GM23338 (cell line): Measurements from ENCODE around the gene MICAL3. TPM values are rescaled to one million over a fixed set of nuclear protein-coding genes. Genes with fewer than 3 reads are reported as not detected.

ENCODE experiments used
- ATAC-seq: fragments of 200-7000 bp; cut with Tn5 transposase; 3 replicates; pipeline ENCODE4 v1.9.1; 2020
- DNase-seq: peaks from one replicate; pipeline ENCODE4 v3.0.0-alpha.2; 2015; ENCODE audit warnings: low spot score
- H2AFZ ChIP-seq: fragments of 200-600 bp; sonication (generic); 2 replicates; pipeline ENCODE4 v1.8.0; 2016; ENCODE audit warnings: antibody characterized with exemption, mild to moderate bottlenecking, moderate library complexity
- H3F3A ChIP-seq: fragments of 200-600 bp; sonication (generic); replicated peaks from 2 replicates; pipeline ENCODE4 v1.8.0; 2017; ENCODE audit warnings: antibody characterized with exemption, mixed run types, low read depth
- H3K27ac ChIP-seq: fragments of 200-600 bp; sonication (generic); 2 replicates; pipeline ENCODE4 v1.6.1; 2016; ENCODE audit warnings: low read depth
- H3K27me3 ChIP-seq: fragments of 200-600 bp; sonication (generic); 2 replicates; pipeline ENCODE4 v1.8.0; 2016; ENCODE audit warnings: mild to moderate bottlenecking, mixed run types, moderate library complexity; ENCODE audit not compliant: insufficient read depth
- H3K36me3 ChIP-seq: fragments of 200-600 bp; sonication (generic); 2 replicates; pipeline ENCODE4 v1.8.0; 2016; ENCODE audit warnings: mild to moderate bottlenecking; ENCODE audit not compliant: insufficient read depth
- H3K4me1 ChIP-seq: fragments of 200-600 bp; sonication (generic); 2 replicates; pipeline ENCODE4 v1.8.0; 2016; ENCODE audit warnings: mild to moderate bottlenecking, moderate library complexity; ENCODE audit not compliant: insufficient read depth
- H3K4me2 ChIP-seq: fragments of 200-600 bp; sonication (generic); 2 replicates; pipeline ENCODE4 v1.7.1; 2017; ENCODE audit warnings: mixed run types
- H3K4me3 ChIP-seq: fragments of 200-600 bp; sonication (generic); 2 replicates; pipeline ENCODE4 v1.6.1; 2016; ENCODE audit warnings: mixed run types
- H3K79me2 ChIP-seq: fragments of 200-600 bp; sonication (generic); replicated peaks from 2 replicates; pipeline ENCODE4 v1.8.0; 2017; ENCODE audit warnings: mild to moderate bottlenecking; ENCODE audit not compliant: insufficient read depth
- H3K9me2 ChIP-seq: fragments of 200-600 bp; sonication (generic); 2 replicates; pipeline ENCODE4 v1.8.0; 2017; ENCODE audit not compliant: insufficient read depth
- H4K20me1 ChIP-seq: fragments of 200-600 bp; sonication (generic); replicated peaks from 2 replicates; pipeline ENCODE4 v1.8.0; 2017; ENCODE audit warnings: mild to moderate bottlenecking; ENCODE audit not compliant: insufficient read depth
- H3K27ac Mint-ChIP-seq: 2 replicates; pipeline ENCODE4 v1.8.0; 2020; ENCODE audit warnings: inconsistent platforms, mild to moderate bottlenecking, moderate library complexity, mixed read lengths
- H3K27me3 Mint-ChIP-seq: 3 replicates; pipeline ENCODE4 v1.8.0; 2022; ENCODE audit warnings: low read depth, mild to moderate bottlenecking, moderate library complexity, mixed read lengths, inconsistent platforms; ENCODE audit not compliant: insufficient read depth, poor library complexity
- H3K36me3 Mint-ChIP-seq: 3 replicates; pipeline ENCODE4 v1.8.0; 2021; ENCODE audit warnings: low read depth, mild to moderate bottlenecking, inconsistent platforms, moderate library complexity, mixed read lengths
- H3K4me1 Mint-ChIP-seq: 3 replicates; pipeline ENCODE4 v1.8.0; 2020; ENCODE audit warnings: mild to moderate bottlenecking, inconsistent platforms, mixed read lengths
- H3K4me3 Mint-ChIP-seq: 3 replicates; pipeline ENCODE4 v1.8.0; 2021; ENCODE audit warnings: moderate library complexity, mild to moderate bottlenecking, inconsistent platforms, mixed read lengths
- H3K9me3 Mint-ChIP-seq: 3 replicates; pipeline ENCODE4 v1.8.0; 2020; ENCODE audit warnings: moderate library complexity, mild to moderate bottlenecking, inconsistent platforms, mixed read lengths
- CREB1 ChIP-seq: fragments of 250-450 bp; sonication (Bioruptor Pico); IDR thresholded peaks from 2 replicates; pipeline ENCODE4 v1.5.0; 2020; ENCODE audit warnings: low read depth, mild to moderate bottlenecking, moderate library complexity
- CTCF ChIP-seq, 2 experiments: fragments of 200-600 bp in 1 of 2; sonication (generic) in 1 of 2; conservative IDR thresholded peaks; 2 replicates each; pipeline versions ENCODE4 v1.5.1 to v1.6.1; 2016 to 2017; ENCODE audit warnings: antibody characterized with exemption in 2 of 2, low read depth in 2 of 2, mild to moderate bottlenecking in 2 of 2, moderate library complexity in 1 of 2
- ETS1 ChIP-seq: IDR thresholded peaks from 2 replicates; pipeline ENCODE4 v1.6.1; 2016; ENCODE audit warnings: antibody characterized with exemption
- EZH2 ChIP-seq: fragments of 200-600 bp; sonication (generic); IDR thresholded peaks from one replicate; pipeline ENCODE4 v1.8.0; 2017; ENCODE audit warnings: antibody characterized with exemption, mild to moderate bottlenecking, low read depth; ENCODE audit not compliant: unreplicated experiment
- EZH2phosphoT487 ChIP-seq: fragments of 200-600 bp; sonication (generic); IDR thresholded peaks from one replicate; pipeline ENCODE4 v1.8.1; 2018; ENCODE audit warnings: antibody characterized with exemption; ENCODE audit not compliant: unreplicated experiment
- JUNB ChIP-seq: IDR thresholded peaks from one replicate; pipeline ENCODE4 v1.6.1; 2016; ENCODE audit warnings: antibody characterized with exemption; ENCODE audit not compliant: unreplicated experiment
- NANOG ChIP-seq: IDR thresholded peaks from 2 replicates; pipeline ENCODE4 v1.6.1; 2016; ENCODE audit warnings: antibody characterized with exemption, borderline replicate concordance
- POLR2AphosphoS5 ChIP-seq: IDR thresholded peaks from 2 replicates; pipeline ENCODE4 v1.6.1; 2016; ENCODE audit warnings: antibody characterized with exemption, low read depth
- REST ChIP-seq: IDR thresholded peaks from one replicate; pipeline ENCODE4 v1.6.1; 2018; ENCODE audit warnings: antibody characterized with exemption; ENCODE audit not compliant: unreplicated experiment
- STAT1 ChIP-seq: IDR thresholded peaks from one replicate; pipeline ENCODE4 v1.6.1; 2016; ENCODE audit warnings: antibody characterized with exemption; ENCODE audit not compliant: unreplicated experiment
- ZNF114 ChIP-seq: fragments of 250-450 bp; sonication (Bioruptor Pico); IDR thresholded peaks from 2 replicates; pipeline ENCODE4 v1.5.0; 2020; ENCODE audit warnings: mild to moderate bottlenecking, moderate library complexity
- ZNF331 ChIP-seq: fragments of 250-450 bp; sonication (Bioruptor Pico); IDR thresholded peaks from 2 replicates; pipeline ENCODE4 v1.5.0; 2020; ENCODE audit warnings: low read depth, mild to moderate bottlenecking, moderate library complexity
- polyA plus RNA-seq: library from polyadenylated mRNA; unstranded; fragments of >200 nt; fragmentation: Nextera tagmentation; extraction: Ambion mirVana; gene quantifications from 2 replicates; pipeline ENCODE4 v1.2.1, GENCODE V29; 2016
- total RNA-seq: library from RNA; depleted of rRNA; stranded (reverse); fragments of >200 nt; shearing (Covaris generic); gene quantifications from 2 replicates; pipeline ENCODE4 v1.2.3, GENCODE V29; 2014
- TF ChIP-seq, protein P1 (sequence below): fragments of 250-450 bp; sonication (Bioruptor Pico); IDR thresholded peaks from 2 replicates; pipeline ENCODE4 v1.5.0; 2020; ENCODE audit warnings: mild to moderate bottlenecking, moderate library complexity

The MICAL3 gene
- total and polyA plus RNA-seq, 2 experiments from 2014 or later = 10.1 to 33.9 TPM

DNA sequence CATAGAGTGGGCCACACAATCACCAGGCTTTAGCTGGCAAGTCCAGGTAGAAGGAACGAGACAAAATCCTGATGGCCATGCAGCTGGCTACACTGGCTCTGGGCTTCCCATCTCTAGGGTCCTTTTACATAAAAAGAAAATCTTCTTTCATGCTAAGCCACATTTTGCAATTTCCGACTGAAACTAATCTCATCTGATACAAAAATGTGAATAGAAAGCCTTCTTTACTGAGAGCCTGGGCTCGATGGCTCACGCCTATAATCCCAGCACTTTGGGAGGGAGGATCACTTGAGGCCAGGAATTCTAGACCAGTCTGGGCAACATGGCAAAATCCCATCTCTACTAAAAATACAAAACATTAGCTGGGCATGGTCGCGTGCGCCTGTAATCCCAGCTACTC, 67.2 kb downstream of the MICAL3 start:
- Mint-ChIP-seq H3K36me3 (no peaks in the 10 kb centered on the region; the same call in 2 of the 3 replicates), H3K4me3 (no peak overlapping the region), H3K27ac (no peak overlapping the region), H3K9me3 (no peaks in the 10 kb centered on the region), H3K4me1 (peaks cover 28% of the 10 kb centered on the region), H3K27me3 (peaks cover 3% of the 10 kb centered on the region)
- Histone ChIP-seq H3K27me3 (no peaks in the 10 kb centered on the region), H3K79me2 (peaks cover 84% of the 10 kb centered on the region), H3K4me2 (no peak overlapping the region), H2AFZ (no peak overlapping the region), H3K4me3 (no peak overlapping the region), H3K4me1 (no peaks in the 10 kb centered on the region), H4K20me1 (peaks cover 12% of the 10 kb centered on the region), H3F3A (no peaks in the 10 kb centered on the region), H3K9me2 (no peaks in the 10 kb centered on the region), H3K36me3 (no peaks in the 10 kb centered on the region), H3K27ac (no peak overlapping the region)
- ATAC-seq = no peak
- no peak for DNase-seq
- TF ChIP-seq EZH2 (no peak), ETS1 (no peak), STAT1 (no peak), EZH2phosphoT487 (no peak), CREB1 (CRISPR knock-in tag) (no peak), REST (no peak), CTCF (conservative IDR thresholded peaks at IDR 0.05; ENCODE audit: low read depth in 2 of 2) (no peak), NANOG (no peak), ZNF114 (no peak), ZNF331 (CRISPR knock-in tag) (no peak), POLR2AphosphoS5 (no peak), JUNB (no peak)
- TF ChIP-seq, protein P1, sequence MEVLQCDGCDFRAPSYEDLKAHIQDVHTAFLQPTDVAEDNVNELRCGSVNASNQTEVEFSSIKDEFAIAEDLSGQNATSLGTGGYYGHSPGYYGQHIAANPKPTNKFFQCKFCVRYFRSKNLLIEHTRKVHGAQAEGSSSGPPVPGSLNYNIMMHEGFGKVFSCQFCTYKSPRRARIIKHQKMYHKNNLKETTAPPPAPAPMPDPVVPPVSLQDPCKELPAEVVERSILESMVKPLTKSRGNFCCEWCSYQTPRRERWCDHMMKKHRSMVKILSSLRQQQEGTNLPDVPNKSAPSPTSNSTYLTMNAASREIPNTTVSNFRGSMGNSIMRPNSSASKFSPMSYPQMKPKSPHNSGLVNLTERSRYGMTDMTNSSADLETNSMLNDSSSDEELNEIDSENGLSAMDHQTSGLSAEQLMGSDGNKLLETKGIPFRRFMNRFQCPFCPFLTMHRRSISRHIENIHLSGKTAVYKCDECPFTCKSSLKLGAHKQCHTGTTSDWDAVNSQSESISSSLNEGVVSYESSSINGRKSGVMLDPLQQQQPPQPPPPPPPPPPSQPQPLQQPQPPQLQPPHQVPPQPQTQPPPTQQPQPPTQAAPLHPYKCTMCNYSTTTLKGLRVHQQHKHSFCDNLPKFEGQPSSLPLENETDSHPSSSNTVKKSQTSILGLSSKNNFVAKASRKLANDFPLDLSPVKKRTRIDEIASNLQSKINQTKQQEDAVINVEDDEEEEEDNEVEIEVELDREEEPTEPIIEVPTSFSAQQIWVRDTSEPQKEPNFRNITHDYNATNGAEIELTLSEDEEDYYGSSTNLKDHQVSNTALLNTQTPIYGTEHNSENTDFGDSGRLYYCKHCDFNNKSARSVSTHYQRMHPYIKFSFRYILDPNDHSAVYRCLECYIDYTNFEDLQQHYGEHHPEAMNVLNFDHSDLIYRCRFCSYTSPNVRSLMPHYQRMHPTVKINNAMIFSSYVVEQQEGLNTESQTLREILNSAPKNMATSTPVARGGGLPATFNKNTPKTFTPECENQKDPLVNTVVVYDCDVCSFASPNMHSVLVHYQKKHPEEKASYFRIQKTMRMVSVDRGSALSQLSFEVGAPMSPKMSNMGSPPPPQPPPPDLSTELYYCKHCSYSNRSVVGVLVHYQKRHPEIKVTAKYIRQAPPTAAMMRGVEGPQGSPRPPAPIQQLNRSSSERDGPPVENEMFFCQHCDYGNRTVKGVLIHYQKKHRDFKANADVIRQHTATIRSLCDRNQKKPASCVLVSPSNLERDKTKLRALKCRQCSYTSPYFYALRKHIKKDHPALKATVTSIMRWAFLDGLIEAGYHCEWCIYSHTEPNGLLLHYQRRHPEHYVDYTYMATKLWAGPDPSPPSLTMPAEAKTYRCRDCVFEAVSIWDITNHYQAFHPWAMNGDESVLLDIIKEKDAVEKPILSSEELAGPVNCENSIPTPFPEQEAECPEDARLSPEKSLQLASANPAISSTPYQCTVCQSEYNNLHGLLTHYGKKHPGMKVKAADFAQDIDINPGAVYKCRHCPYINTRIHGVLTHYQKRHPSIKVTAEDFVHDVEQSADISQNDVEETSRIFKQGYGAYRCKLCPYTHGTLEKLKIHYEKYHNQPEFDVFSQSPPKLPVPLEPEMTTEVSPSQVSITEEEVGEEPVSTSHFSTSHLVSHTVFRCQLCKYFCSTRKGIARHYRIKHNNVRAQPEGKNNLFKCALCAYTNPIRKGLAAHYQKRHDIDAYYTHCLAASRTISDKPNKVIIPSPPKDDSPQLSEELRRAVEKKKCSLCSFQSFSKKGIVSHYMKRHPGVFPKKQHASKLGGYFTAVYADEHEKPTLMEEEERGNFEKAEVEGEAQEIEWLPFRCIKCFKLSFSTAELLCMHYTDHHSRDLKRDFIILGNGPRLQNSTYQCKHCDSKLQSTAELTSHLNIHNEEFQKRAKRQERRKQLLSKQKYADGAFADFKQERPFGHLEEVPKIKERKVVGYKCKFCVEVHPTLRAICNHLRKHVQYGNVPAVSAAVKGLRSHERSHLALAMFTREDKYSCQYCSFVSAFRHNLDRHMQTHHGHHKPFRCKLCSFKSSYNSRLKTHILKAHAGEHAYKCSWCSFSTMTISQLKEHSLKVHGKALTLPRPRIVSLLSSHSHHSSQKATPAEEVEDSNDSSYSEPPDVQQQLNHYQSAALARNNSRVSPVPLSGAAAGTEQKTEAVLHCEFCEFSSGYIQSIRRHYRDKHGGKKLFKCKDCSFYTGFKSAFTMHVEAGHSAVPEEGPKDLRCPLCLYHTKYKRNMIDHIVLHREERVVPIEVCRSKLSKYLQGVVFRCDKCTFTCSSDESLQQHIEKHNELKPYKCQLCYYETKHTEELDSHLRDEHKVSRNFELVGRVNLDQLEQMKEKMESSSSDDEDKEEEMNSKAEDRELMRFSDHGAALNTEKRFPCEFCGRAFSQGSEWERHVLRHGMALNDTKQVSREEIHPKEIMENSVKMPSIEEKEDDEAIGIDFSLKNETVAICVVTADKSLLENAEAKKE (CRISPR knock-in tag) = no peak
